GM21737 (cell line): ENCODE results near the gene KIAA1328.

Experiments
- ATAC-seq: cut with Tn5 transposase; IDR thresholded peaks from one replicate; pipeline ENCODE4 v1.9.1; 2021; ENCODE audit warnings: mild to moderate bottlenecking, moderate library complexity; ENCODE audit not compliant: unreplicated experiment

The KIAA1328 gene

DNA sequence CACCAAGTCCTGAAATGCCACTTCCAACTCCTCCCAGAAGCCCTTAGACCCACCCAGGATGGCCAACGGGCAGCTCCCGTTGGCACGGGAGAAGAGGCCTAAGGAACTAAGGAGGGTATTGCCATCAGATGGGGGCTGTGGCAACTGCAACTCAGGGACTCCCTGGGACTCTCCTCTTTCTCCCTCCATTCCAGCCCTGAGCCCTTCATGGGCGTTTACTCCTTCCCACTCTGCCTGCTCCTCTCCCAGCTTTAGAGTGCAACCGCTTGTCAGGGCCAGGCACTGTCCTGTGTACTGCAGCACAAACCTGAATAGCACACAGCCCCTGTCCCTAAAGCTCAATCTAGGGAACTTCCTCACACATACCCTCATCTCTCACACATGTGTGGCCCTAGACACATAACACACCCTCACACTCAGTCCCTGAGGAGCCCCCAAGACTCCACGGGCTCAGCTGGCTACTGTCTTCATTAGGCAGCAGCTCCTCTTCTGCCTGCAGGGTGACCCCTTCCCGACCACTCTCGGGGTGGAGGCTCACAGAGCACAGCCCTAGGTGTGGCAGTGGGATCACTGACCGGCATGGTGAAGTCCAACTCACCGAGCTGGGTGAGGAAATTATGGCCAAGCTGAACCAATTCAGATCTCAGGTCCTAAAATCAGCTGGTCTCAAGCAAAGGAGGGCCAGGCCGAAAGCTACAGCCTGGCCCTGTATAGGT, 420.4 kb downstream of the KIAA1328 start:
- no peak for ATAC-seq

DNA sequence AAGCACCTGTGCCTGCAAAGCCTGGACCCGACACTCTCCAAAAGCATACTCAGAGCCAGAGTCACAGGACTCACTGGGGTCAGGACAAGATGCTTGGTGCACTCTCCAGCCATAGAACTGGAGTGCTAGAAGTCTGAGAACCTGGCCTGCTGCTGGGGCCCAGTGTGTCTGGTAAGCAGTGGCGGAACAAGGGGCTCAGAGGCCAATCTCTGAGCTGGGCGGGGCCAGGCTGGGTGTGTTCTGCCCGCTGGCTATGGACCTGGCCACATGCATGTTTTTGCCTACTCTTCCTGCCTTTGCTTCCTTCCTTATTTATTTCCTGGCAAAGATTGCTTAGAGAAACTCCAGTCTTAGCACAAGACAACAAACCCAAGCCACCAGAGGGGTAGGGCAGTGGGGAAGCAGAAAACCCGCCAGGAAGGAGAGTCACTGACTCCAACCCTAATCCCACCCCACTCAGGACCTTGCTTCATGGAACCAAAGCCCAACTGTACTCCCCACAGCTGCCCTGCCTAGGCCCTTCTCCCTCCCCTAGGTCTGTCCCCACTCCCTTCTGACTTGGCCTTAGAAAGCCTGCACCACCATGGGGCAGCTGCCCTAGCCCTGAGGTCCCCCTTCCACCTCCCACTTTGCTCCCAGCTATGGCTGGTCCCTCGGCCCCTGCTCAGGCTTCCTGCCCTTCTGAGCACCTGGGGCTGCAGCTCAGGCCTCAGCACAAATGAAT, 421.1 kb downstream of the KIAA1328 start:
- no peak for ATAC-seq

DNA sequence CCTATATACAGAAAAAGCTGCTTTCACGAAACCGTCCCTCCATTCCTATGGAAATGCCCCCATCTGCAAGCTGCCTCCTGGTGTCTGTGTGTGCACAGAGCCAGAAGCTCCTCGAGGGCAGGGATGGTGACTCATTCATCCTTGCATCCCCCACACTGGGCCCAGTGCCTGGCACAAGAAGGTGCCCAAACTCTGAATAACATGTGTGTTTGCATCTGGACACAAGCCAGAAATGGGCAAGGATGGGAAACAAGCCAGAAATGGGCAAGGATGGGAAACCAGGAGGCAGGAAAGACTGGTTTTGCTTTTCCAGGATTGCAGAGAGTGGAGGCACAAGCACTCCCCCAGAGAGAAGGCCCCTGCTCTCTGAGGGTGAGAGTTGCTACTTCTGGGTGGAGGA, 422.8 kb downstream of the KIAA1328 start:
- ATAC-seq: no peak

DNA sequence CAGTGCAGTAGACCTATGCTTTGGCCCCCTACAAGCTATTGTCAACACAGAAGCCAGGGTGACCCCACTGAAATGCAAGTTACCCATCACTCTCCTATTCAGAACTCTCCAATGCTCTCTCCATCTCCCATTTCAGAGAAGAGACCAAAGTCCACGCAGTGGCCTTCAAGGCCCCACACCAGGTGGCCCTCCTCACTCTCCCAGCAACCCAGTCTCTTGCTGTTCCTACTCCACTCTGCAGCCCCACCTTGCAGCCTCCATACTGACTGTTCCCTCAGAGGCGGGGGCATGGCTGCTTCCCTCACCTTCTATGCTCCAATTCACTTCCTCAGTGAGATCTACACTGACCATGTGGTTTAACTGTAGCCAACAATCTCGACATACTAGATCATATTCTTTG, 423.4 kb downstream of the KIAA1328 start:
- ATAC-seq: no peak

DNA sequence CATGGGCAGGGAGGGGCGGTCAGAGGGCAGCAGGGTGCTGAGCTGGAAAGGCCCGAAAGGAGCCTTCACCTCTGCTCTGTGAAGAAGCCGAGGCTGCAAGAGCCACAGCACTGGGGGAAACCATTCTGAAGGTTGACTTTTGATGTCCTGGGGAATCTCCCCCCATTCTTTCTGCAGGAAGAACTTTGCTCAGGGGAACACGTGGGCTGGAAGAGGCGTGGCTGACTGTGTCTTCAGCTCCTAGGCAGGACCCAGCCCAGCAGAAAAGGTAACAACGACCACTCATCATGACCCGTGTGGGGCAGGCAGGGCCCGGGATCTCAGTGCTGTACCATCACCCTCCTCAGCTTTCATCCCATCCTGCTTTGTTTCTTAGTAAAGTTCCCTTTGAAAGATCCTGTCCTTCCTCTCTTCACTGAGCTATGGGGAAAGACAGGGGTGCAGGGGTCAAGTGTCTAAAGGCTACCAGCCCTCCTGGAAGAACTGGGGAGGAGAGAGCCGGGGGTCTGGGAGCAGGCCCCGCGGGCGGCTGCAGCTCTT, 424.0 kb downstream of the KIAA1328 start:
- no peak for ATAC-seq

DNA sequence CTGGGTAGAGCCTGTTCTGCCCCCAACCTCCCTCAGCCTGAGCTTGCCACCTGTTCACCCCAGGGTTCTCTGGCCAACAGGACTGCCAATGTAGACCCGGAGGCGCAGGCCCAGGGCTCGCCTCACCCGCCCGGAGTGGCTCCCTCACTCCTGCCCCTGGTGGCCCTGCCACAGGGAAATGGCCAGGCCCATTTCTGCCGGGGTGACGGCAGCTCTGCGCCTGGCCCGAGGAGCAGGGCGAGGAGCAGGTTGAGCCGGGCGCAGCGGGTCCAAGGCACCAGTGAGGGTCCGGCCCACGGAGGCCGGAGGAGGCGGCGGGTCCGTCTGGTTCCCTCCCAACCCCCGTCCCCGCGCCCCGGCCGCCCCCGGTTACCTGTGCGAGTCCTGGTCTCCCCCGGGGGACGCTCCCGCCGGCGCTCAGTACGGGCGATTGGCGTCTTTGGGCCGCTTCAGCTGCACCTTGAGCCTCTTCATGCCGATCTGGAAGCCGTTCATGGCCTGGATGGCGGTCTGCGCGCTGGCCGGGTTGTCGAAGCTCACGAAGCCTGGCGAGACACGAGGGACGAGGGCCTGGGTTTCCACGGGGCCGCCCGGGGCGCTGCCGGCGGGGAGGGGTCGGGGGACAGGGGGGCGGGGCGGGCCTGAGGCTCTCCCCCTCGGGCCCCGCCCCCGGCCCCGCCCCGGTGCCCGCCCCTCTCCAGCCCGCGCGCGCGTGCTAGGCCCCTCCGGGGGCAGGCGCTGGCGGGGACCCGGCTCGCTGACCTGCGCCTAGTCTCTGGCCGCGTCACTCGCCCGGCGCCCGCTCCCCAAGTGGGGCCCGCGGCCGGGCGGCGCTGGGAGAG, 424.7 kb downstream of the KIAA1328 start:
- ATAC-seq: no peak

DNA sequence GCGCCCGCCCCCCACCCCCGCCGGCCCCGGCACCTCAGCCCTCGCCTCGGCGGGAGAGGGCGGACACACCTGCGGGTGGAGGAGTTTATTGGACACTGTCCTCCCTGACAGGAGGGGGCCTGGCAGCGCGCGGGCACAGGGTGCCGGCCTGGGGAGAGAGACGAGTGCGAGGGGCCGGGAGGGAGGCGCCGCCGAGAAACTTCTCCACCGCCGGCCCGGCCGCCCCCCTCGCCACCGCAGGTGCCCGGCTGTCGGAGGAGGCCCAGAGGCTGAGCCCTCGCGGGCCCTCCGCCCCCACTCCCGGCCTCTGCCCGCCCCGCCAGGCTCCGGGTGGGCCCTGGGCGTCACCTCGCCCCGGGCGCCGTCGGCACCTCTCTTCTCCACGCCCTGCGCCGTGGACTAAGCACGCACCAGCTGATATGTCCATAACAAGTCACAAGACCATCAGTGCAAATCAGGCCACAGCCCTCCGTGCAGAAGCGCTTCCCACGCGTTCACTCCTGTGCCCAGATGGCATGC, 425.4 kb downstream of the KIAA1328 start:
- no peak for ATAC-seq

DNA sequence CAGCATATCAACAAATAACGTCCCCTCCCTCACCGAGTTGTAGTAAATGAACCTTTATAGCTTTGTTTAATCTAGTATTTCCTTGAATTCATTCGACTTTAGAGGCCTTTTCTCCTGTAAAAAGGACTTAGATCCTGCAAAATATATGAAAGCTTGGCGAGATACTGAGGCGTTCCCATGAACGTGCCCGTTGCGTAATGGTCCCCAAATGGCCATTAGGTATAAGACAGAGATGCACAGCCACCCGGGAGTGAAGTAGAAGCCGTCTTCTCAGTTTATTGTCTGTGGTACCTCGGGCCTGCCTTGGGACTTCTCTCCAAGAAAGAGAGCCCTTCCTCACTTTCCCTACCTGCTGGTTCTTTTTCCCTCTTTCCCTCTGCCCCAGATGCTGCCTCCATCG, 426.0 kb downstream of the KIAA1328 start:
- no peak for ATAC-seq

DNA sequence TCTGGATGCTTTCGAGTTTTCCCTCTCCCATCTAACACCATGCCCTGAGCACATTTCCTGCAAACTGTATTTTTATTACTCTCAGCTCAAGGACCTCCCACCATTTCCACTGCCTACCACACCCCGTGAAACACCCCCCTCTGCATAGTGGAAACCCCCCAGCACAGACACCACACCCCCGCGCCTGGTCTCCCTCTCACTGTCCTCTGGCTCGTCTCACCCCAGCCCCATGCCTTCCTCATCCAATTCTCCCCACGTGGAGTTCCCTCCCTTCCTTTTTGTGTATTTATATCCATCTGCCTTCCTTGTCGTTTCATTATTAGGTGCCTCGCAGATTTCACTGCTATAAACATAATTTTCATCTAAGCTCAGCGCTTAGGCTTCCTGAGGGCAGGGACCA, 429.2 kb downstream of the KIAA1328 start:
- ATAC-seq: no peak

DNA sequence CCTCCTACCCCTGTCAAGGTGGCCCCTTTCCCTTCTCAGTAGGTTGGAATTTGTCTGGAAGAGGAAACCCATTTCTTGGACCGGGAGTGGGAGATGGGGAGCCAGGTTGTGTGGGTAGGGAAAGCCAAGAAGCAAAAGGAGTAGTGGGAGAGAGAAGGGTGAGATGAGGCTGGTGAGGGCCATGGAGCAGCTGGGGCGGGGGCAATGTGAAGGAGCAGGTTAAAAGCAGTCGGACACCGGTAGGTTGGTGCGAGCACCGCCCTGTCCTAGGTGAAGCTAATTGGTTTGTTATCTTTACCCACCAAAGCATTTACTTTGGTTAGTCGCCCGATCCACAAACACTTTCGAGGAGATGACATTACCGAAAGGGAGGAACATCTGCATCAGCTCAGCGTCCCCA, 429.9 kb downstream of the KIAA1328 start:
- no peak for ATAC-seq

DNA sequence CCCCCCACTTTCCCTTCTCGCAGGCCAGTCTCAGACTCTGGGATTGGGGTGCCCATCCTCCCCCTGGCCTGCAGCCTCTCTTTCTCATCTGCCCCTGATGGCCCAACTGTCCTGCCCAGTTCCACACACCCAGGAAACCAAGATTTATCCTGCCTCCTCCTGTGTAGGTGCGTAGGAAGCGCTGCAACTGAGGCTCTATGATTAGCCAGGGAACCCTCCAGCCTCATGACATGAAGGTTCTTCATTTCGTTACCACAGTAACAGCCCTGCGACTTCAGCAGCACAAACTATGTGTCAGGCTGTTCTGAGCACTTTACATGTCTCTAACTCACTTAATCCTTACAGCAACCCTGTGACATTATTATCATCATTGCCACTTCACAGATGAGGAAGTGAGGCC, 430.8 kb downstream of the KIAA1328 start:
- no peak for ATAC-seq

DNA sequence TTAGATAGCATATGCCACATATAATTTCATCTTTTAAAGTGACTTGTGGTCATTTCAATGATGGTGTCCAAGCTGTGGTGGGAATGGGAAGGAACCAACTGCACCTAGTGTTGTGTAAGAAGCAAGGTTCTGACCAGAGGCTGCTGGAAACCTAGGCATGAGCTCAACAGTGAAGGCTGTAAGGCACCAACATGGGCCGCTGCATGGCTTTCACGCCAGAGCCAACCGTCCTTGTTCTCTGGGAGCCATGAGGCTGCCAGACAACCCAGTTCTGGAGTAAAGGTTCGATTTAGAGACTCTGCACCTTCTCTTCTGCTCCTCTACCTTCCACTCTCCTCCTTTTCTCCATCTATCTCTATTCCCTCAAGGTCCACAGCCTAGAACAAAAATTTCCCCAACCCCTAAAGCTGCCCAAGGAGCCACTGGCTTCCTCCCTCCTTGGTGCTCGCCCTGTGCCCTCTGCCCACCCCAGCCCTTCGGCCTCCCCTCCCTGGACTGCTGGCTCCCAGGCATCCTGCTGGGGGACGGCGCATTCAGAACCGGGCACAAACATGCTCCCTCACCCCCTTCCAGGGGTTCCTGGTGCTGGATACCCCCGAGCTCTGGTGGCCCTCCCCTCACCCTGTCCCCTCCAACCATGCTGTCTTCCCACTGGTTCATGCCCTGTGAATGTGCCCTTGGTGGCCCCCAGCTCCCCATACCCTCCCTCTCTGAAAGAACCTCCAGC, 431.6 kb downstream of the KIAA1328 start:
- ATAC-seq: no peak

DNA sequence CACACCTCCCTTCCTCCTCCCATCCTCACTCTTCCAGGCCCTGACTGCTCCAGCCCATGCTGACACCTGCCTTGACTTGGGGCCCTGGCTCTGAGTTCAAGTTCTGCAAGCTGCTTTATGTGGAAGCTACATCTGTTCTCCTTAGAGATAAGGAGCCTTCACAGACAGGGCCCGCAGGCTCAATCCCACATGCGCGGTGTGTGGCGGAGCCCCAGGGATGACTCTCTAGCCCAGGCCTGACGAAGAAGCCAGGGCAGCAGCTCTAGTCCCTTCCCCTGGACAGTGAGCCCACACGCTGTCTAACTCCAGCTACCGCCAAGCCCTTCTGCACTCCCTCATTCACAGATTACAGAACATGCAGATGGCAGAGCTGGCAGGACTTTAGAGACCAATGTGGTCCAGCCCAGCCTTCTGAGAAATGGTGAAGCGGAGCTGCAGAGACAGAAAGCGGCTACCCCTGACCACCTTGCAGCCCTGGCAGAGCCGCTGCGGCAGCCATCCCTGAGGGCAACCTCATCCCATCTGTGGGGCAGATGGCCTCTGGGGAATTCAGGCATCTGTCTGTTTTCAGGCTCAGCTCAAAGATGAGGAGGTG, 432.4 kb downstream of the KIAA1328 start:
- no peak for ATAC-seq

DNA sequence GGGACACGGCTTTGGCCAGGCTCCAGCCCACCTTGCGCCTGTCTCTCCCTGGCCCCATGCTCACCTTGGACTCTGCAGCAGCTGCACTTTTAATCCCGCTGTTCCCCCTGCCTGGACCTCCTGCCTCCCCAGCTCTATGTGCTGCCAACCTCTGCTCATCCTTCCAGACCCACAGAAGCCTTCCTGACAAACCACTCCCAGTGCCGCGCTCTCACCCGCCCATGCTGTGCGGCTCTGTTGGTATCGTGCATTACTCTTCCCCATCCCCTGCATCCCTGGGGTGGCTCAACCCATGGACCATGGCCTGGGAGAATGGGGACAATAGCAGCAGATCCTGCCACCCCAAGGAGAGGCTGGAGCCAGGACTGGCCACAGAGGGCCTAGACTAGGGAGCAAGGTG, 433.1 kb downstream of the KIAA1328 start:
- no peak for ATAC-seq

DNA sequence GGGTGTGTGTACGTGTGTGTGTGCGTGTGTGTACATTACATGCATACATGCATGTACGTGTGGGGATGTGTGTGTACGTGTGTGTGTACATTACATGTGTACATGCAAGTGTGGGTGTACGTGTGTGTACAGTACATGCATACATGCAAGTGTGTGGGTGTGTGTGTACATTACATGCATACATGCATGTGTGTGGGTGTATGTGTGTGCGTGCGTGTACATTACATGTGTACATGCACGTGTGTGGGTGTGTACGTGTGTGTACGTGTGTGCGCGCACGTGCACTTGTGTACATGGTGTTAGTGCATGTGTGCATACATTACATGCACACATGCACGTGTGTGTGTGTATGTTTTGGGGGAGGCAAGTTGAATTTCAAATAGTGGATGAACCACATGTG, 436.0 kb downstream of the KIAA1328 start:
- no peak for ATAC-seq

DNA sequence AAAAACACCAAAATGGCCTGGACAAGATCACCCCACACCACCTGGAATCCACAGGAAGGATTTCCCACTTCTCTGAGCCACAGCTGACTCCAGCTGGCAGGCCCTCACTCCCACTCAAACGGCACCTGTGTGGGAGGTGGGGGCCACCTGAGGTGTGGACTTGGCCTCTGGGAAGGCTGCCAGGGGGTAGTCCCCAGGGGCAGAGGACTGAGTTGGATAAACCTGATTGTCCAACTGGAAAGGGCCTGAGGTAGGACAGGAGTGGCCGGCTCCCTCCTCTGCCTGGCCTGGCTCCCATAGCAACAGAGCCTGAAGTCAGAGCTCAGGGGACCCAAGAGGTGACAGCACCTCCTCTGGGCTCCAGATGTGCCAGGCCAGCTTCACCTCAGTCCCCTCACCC, 436.5 kb downstream of the KIAA1328 start:
- no peak for ATAC-seq

DNA sequence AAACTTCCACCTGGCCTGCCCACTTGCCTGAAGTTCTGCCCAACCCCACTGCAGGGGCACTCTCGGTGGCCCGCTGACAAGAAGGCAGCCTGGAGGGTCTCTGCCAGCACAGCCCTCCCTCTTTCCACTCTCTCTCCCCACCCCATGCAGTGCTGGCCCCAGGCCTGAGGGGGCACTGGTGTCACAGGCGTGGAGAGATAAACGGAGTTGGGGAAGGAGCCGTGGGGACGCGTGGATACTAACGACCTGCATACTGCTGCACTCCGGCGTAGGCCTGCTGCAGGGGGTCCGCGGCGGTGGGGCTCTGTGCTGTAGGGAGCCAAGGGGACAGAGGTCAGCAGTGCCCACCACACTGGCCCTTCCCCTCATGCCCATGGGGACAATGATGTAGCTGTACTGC, 437.4 kb downstream of the KIAA1328 start:
- ATAC-seq: no peak

DNA sequence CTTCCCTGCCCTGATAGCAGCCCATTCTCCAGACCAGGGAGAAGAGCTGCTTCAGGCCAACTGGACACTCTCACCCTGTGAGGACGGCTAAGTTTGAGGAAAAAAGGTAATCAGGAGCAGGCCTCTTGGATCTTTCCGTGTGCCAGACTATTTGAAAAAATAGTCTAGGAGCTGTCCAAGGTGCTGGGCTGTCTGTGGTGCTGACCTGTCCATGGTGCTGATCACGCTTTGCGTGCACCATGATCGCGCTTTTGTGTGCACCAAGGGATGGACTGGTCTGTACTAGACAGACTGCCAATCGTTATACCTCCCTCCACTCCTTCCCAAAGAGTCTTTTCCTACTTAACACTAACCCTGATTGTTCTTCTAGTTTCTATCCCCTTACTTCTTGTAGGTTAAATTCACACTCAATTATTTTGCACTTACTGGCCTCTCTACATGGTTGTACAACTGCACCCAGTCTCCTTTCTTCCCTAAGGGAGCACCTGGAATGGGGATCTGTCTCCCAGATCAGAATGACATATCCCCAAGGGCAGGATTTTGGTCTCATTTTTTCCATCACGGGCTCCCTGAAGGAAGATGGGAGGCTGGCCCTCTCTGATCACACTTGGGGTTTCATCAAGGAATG, 441.2 kb downstream of the KIAA1328 start:
- ATAC-seq: no peak

DNA sequence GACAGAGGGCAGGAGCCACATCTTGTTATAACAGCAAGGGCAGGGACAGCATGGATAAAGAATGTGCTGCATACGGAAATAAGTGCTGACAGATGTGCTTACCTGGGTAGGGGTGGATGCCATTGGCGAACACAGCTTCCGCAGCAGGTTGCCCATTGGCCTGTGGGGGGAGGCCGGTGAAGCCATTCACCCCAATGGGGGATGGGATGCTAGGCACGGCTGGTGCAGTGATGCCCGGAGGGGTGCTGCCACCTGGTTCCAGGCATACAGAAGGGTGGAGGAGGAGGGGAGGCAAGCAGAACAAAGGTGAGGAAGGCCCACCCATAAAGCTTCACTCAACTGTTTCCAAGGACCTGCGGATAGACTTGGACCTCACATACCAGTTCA, 441.7 kb downstream of the KIAA1328 start:
- ATAC-seq: no peak

DNA sequence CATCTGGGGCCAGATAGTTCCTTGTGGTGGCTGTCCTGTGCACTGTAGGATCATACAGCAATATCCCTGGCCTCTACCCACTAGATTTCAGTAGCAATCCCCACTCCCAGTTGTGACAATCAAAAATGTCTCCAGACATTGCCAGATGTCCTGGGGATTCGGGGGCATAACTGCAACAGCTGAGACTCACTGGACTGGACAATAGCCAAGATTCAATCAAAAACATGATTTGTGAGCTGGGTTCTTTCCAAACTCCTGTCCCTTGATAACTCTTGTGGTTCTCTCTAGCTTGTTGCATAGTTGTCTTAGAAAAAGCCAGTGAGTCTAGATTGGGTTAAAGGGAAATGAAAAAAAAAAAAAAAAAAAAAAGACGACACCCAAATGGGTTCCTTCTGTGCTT, 443.3 kb downstream of the KIAA1328 start:
- no peak for ATAC-seq
